ENCODE data around the gene NRIP1.

GRCh38 chr21:15057285-15057684 is 7.5 kb downstream of the NRIP1 start:
- no peak for TF ChIP-seq EZH2 (IDR thresholded peaks at IDR 0.05)
- TF ChIP-seq CTCF (IDR thresholded peaks at IDR 0.05 in 2 of 3, conservative IDR thresholded peaks at IDR 0.05 in 1 of 3; ENCODE audit: borderline replicate concordance in 1 of 3, insufficient read depth in 1 of 3, low read depth in 2 of 3, low read length in 2 of 3) = no peak
- no peak for TF ChIP-seq EGR1 (IDR thresholded peaks at IDR 0.05; ENCODE audit: low read depth)
- TF ChIP-seq RAD21 (IDR thresholded peaks at IDR 0.05; ENCODE audit: low read depth) = no peak
- no peak for TF ChIP-seq POLR2A (IDR thresholded peaks at IDR 0.05; ENCODE audit: borderline replicate concordance, extremely low read depth, insufficient read depth, insufficient read length)
- TF ChIP-seq EZH2phosphoT487 (IDR thresholded peaks at IDR 0.05; ENCODE audit: borderline replicate concordance) = no peak
- TF ChIP-seq CBX3 (IDR thresholded peaks at IDR 0.05; ENCODE audit: low read depth) = no peak
- no peak for TF ChIP-seq POLR2AphosphoS5 (IDR thresholded peaks at IDR 0.05; ENCODE audit: low read depth, low read length)
- no peak for TF ChIP-seq JUND (IDR thresholded peaks at IDR 0.05)
- TF ChIP-seq CEBPB (IDR thresholded peaks at IDR 0.05; ENCODE audit: low read depth) = no peak
- TF ChIP-seq MAX (IDR thresholded peaks at IDR 0.05) = no peak
- no peak for TF ChIP-seq REST (IDR thresholded peaks at IDR 0.05; ENCODE audit: low read depth)

Data from HCT116 (cell line).